Hippocampal formation (tissue), 2 donors: ENCODE data around the gene PPP2R5B.
"Not testable (repeated sequence)": the region's sequence is repeated elsewhere in the genome, so short reads cannot be mapped to it uniquely, and the experiment has no call there.

Source experiments
- DNase-seq, 2 donors: peaks; one replicate each; lab custom pipeline; 2025; lab: John Stamatoyannopoulos, UW

Gene PPP2R5B

GRCh38 chr11:64976651-64977050 is 52.2 kb downstream of the PPP2R5B start:
- no peak for DNase-seq

GRCh38 chr11:64983339-64983738 is 58.9 kb downstream of the PPP2R5B start:
- DNase-seq, result not testable (repeated sequence)
